SK-N-SH (cell line): ENCODE data around the gene FBLN7.

ENCODE experiments used
- CHD2 ChIP-seq: fragments of 150-350 bp; IDR thresholded peaks from 2 replicates; pipeline ENCODE4 v1.6.1; 2018; ENCODE audit warnings: low read length; ENCODE audit not compliant: partially characterized antibody
- CTCF ChIP-seq: fragments of 200-600 bp; sonication (generic); IDR thresholded peaks from 2 replicates; pipeline ENCODE4 v1.6.1; 2017; ENCODE audit warnings: antibody characterized with exemption, mild to moderate bottlenecking, moderate library complexity
- POLR2AphosphoS5 ChIP-seq: IDR thresholded peaks from 2 replicates; pipeline ENCODE4 v1.6.1; 2012; ENCODE audit warnings: low read depth, low read length

- TF ChIP-seq CTCF (no peak), POLR2AphosphoS5 (no peak), CHD2 (no peak)
Observed at GRCh38 chr2:112153179-112153490, 14.9 kb downstream of the FBLN7 start.
